ENCODE measurements around the gene ASAP3. TPM values are rescaled to one million over a fixed set of nuclear protein-coding genes. Genes with fewer than 3 reads are reported as not detected.

ASAP3 gene
- total RNA-seq = 4.0 and 13.7 TPM in 2 replicates

GRCh38 chr1:23483321-23484252 is at the start of gene ASAP3:
Gene ASAP3 (minus strand): TSS chr1:23484179. CDS start chr1:23484133, 46 bp downstream.

GRCh38 chr1:23530747-23531561 is 47.0 kb upstream of the ASAP3 start, which contains the start of gene E2F2:
Gene E2F2 (minus strand): TSS chr1:23531233. CDS start chr1:23530793, 440 bp downstream.

GRCh38 chr1:23424293-23425192 is 59.4 kb downstream of the ASAP3 start, which contains the start of gene TCEA3:
Gene TCEA3 (minus strand): TSS chr1:23424748. CDS start chr1:23424633, 115 bp downstream.

Other genes starting within 250 kb of the ASAP3 start
- 51.4 and 58.6 TPM in 2 replicates for gene HNRNPR, start 139.9 kb downstream of the ASAP3 start, total RNA-seq
- gene ZNF436, start 114.3 kb downstream of the ASAP3 start, total RNA-seq = 30.4 and 35.8 TPM in 2 replicates
- gene TCEA3, start 59.4 kb downstream of the ASAP3 start, total RNA-seq = 17.4 and 18.1 TPM in 2 replicates
- gene E2F2, start 47.1 kb upstream of the ASAP3 start, total RNA-seq = under 0.01 and 0.24 TPM in 2 replicates
- gene ID3, start 75.3 kb upstream of the ASAP3 start, total RNA-seq = 55.2 and 135 TPM in 2 replicates
- gene RPL11, start 207.6 kb upstream of the ASAP3 start, total RNA-seq = 1,324 and 1,601 TPM in 2 replicates